Activated naive CD8-positive, alpha-beta T cell treated with anti-CD3 and anti-CD28 coated beads, Interleukin-2, amount 50 U/mL, for 24 hours (primary cell): ENCODE data around the gene PPP1R7.
A peak's percentile ranks its signal among the peaks of the same experiment; 100 is the strongest.

Experiments used
- ATAC-seq: fragments of 150-1000 bp; cut with Tn5 transposase; one replicate; pipeline ENCODE4 v1.10.0; 2021
- DNase-seq: peaks from one replicate; pipeline ENCODE4 v3.0.0; 2021
- H3K27ac Mint-ChIP-seq: one replicate; pipeline ENCODE4 v1.8.0; 2021; ENCODE audit warnings: mild to moderate bottlenecking, mixed read lengths
- H3K27me3 Mint-ChIP-seq: one replicate; pipeline ENCODE4 v1.8.0; 2021; ENCODE audit warnings: mixed read lengths
- H3K36me3 Mint-ChIP-seq: one replicate; pipeline ENCODE4 v1.8.0; 2021; ENCODE audit warnings: low read depth, mixed read lengths
- H3K4me1 Mint-ChIP-seq: one replicate; pipeline ENCODE4 v1.8.0; 2021; ENCODE audit warnings: mixed read lengths
- H3K4me3 Mint-ChIP-seq: one replicate; pipeline ENCODE4 v1.8.0; 2021; ENCODE audit warnings: mild to moderate bottlenecking, moderate library complexity, mixed read lengths
- H3K9me3 Mint-ChIP-seq: one replicate; pipeline ENCODE4 v1.8.0; 2021; ENCODE audit warnings: mixed read lengths

Gene PPP1R7

DNA sequence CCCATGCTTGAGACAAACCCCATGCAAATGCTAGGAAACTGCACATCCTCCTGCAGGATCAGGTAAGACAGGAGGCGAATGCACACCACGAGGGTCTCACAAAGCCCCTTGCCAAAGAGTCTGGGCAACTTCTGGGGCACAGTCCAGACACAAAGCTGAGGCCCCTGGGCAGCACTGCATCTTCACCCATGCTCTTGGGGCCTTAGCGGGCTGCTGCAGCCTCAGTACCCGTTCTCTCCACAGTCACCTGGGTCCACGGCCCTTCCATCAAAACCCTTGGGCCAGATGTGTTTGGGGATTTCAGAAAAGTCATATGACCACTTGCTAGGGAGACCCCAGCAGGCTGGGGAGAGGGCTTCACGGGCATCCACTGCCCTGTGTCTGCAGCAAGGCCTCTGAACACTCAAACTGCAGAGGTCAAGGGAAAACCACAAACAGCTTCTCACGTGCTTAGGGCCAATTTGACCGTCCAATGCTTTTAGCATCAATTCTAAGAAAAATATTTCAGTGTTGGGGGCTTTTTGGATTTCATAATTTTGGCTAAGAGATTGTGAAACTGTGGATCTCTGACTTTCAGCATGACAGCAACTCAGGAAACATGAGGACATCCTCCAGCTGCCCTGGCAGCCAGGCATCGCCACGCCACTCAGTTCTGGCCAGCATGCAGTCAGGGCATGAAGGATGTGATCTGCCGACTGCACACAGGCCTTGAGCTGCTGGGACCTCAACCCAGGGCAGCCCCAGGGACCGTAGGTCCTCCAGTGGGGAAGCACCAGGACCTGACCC lies 21.0 kb upstream of the PPP1R7 start:
- Mint-ChIP-seq H3K36me3 (peaks cover 18% of the 10 kb centered on the region), H3K27me3 (no peaks in the 10 kb centered on the region), H3K27ac (no peak overlapping the region), H3K4me1 (peaks cover 28% of the 10 kb centered on the region), H3K4me3 (no peak overlapping the region), H3K9me3 (no peaks in the 10 kb centered on the region)
- ATAC-seq (no peak), DNase-seq (no peak)

DNA sequence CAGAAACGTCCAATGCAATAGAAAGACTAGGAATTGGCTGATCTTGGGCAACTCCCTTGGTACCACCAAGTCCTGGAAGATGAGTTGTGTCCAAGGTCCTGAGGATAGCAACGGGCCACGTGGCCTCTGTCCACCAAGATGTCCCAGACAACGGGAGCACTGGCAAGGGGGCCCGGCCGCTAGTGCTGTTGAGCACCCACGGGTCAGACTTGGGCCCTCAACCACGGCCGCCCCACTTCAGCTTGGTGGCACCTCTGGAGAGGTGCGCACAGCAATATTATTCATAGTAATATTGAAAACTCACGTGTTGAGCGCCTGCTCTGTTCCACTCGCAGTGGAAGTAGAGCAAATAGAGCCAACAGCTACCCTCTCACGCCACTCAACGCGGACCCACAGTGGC lies 20.0 kb upstream of the PPP1R7 start:
- Mint-ChIP-seq H3K27me3 (no peaks in the 10 kb centered on the region), H3K4me3 (no peak overlapping the region), H3K4me1 (peaks cover 28% of the 10 kb centered on the region), H3K27ac (no peak overlapping the region), H3K9me3 (no peaks in the 10 kb centered on the region), H3K36me3 (peaks cover 16% of the 10 kb centered on the region)
- no peak for DNase-seq
- no peak for ATAC-seq

DNA sequence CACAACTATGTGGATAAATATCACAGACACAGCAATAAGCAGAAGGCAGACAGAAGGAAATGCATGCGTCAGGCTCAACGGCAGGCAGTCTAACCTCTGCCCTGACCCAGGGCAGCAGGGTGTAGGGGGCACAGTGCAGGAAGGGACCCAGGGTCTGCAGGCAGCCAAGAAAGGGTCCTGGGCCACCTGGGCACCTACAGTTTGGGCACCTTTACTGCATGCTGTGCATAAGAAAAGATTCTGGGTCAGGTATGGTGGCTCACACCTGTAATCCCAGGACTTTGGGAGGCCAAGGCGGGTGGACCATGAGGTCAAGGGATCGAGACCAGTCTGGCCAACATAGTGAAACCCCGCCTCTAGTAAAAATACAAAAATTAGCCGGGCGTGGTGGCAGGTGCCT lies 18.7 kb upstream of the PPP1R7 start:
- DNase-seq: no peak
- Mint-ChIP-seq H3K27ac (no peak overlapping the region), H3K4me1 (peaks cover 26% of the 10 kb centered on the region), H3K27me3 (no peaks in the 10 kb centered on the region), H3K9me3 (no peaks in the 10 kb centered on the region), H3K4me3 (no peak overlapping the region), H3K36me3 (peaks cover 21% of the 10 kb centered on the region)
- no peak for ATAC-seq

DNA sequence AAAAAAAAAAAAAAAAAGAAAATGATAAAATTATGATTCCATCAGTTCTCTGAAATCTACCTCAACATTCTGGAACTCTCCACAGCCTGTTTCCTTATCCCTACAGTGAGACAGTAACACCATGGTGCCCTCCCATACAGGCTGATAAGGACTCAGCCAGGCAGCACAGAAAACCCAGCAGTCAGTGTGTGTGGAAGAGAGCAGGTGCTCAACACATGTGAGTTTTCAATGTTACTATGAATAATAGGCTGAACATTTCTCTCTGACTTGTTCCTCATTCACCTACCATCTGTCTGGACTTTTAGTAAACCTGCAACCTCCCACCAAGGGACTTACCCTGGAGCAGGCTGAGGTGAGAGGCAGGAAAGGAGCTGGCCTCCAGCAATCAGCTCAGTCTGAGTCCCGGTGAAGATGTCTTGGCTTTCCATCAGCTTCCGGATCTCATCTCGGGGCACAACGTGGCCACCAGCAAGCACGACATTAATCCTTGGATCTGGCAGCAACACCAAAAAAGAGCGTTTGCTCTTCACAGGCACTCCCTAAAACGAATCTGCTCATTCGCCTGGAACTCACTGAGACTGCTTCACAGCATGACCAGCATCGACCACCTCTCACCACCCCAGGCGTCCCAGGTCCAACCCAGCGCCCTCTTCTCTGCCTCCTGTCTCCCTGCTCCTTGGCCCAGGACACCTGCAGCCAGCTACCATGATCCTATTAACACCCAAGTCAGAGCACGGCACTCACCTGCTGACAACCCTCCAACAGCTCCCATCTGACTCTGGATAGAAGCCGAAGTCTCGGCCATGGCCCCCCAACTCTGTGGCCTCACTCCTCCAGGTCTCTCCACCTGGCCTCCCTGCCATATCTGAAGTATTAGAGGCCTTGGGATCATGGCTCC lies 17.5 kb upstream of the PPP1R7 start:
- Mint-ChIP-seq H3K4me1 (peaks cover 19% of the 10 kb centered on the region), H3K4me3 (no peak overlapping the region), H3K9me3 (no peaks in the 10 kb centered on the region), H3K36me3 (peaks cover 23% of the 10 kb centered on the region), H3K27ac (peak overlapping the region; percentile 1), H3K27me3 (no peaks in the 10 kb centered on the region)
- DNase-seq: no peak
- no peak for ATAC-seq

DNA sequence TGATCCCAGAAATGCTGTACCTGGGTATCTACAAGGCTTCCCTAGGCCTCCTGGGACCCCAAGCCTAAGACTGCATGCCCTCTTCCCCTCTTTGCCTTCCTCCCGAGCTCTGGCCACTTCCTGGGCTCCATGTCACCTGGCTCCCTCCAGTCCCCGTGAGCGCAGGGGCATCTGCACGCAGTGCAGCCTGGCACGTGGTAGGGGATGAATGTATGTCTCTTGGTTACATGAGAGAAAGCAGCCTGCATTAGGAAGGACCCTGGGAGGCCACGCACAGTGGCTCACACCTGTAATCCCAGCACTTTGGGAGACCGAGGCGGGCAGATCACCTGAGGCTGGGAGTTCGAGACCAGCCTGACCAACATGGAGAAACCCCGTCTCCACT lies 16.8 kb upstream of the PPP1R7 start:
- peaks cover 12% of the 10 kb centered on the region for H3K4me1 Mint-ChIP-seq
- H3K36me3 Mint-ChIP-seq: peaks cover 25% of the 10 kb centered on the region
- H3K27ac Mint-ChIP-seq: no peak overlapping the region
- no peaks in the 10 kb centered on the region for H3K9me3 Mint-ChIP-seq
- H3K4me3 Mint-ChIP-seq: no peak overlapping the region
- H3K27me3 Mint-ChIP-seq: no peaks in the 10 kb centered on the region
- ATAC-seq (no peak), DNase-seq (no peak)

DNA sequence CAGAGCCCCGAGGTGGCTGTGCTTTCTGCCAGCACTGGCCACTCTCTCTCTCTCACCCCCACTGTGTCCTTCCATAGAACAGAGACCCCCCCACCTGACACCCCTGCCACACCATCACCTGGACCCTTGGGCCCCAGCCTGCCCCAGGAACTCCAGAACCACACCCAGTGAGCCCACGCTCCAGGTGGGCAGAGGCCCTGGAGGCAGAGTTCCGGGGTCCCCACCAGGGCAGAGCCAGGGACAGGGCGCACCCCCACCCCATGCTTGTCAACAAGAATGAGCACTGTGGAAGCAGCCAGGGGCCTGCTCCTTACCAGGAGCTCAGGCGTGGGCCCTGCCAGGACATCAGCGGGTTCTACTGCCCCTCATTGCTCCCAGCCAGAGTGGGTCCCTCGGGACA lies 15.6 kb upstream of the PPP1R7 start:
- Mint-ChIP-seq H3K9me3 (no peaks in the 10 kb centered on the region), H3K4me1 (peaks cover under 1% of the 10 kb centered on the region), H3K27me3 (no peaks in the 10 kb centered on the region), H3K4me3 (no peak overlapping the region), H3K36me3 (peaks cover 28% of the 10 kb centered on the region), H3K27ac (no peak overlapping the region)
- no peak for ATAC-seq
- no peak for DNase-seq

DNA sequence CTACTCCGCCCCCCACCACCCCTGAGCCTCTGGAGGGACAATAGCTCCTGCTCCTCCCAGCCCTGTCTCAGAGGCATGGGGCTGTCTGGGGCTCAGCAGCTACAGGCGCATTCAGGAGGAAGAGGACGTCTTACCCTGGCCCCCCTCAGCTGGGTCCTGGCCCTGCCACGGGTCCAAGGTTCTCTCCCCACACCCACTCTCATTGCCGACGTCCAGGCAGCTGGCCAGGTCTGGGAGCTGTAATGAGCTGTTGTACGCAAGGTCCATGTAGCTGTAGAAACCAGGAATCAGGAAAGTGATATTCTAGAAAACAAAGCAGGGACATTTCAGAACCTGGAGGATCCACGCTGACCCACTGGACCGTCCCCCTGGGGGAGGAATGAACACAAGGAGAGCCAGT lies 14.5 kb upstream of the PPP1R7 start:
- no peaks in the 10 kb centered on the region for H3K9me3 Mint-ChIP-seq
- H3K4me3 Mint-ChIP-seq: no peak overlapping the region
- H3K27ac Mint-ChIP-seq: no peak overlapping the region
- H3K27me3 Mint-ChIP-seq: no peaks in the 10 kb centered on the region
- ATAC-seq (no peak), DNase-seq (no peak)
- H3K36me3 Mint-ChIP-seq: peaks cover 25% of the 10 kb centered on the region
- no peaks in the 10 kb centered on the region for H3K4me1 Mint-ChIP-seq

DNA sequence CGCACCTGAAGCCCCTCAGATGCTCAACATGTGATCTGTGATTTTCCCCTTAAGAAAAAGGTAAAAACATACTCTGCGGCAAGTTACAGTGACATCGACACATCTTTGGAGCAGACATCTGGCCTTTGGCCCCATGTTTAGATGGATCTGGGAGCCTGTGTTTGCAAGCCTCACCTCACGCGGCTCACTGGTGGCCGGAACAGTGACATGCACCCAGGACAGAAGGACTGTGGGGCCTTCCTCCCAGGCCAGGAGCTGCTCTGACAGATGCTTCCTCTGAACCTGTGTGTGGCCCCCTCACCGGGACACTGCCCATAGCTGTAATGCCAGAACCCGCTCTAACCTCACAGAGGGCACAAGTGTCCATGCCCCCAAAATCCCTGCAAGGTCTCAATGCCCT lies 14.1 kb upstream of the PPP1R7 start:
- H3K4me1 Mint-ChIP-seq: no peaks in the 10 kb centered on the region
- no peaks in the 10 kb centered on the region for H3K9me3 Mint-ChIP-seq
- no peak for ATAC-seq
- peaks cover 24% of the 10 kb centered on the region for H3K36me3 Mint-ChIP-seq
- DNase-seq: no peak
- H3K4me3 Mint-ChIP-seq: no peak overlapping the region
- H3K27ac Mint-ChIP-seq: no peak overlapping the region
- H3K27me3 Mint-ChIP-seq: no peaks in the 10 kb centered on the region

DNA sequence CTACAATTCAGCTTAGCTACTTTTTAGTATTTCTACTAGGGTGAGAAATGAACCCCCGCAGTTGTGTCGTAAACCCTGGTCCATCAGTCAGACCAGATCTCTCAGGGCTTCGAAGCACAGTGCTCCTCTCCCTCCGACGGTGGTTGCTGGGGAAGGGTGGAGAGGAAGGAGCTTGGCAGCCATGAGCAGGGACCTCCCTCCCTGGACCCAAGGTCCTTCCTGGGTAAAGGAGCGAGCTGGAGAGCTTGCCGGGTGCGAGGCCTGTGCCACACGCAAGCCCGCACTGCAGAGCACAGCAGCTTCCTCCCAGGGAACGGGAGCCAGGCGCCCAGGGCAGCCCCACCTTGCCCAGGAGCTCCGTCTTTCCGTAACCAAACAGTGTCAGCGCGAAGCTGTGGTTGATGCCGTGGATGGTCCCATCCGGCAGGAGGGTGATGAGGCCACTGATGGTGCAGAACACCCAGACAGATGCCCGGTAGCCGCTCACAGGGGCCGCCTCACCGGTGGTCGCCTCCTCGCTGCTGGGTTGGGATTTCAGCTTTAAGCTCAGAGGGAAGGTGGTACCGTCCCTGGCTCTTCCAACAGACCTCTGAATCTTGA lies 13.5 kb upstream of the PPP1R7 start:
- DNase-seq (no peak), ATAC-seq (no peak)
- H3K4me3 Mint-ChIP-seq: no peak overlapping the region
- H3K4me1 Mint-ChIP-seq: no peaks in the 10 kb centered on the region
- peaks cover 26% of the 10 kb centered on the region for H3K36me3 Mint-ChIP-seq
- no peak overlapping the region for H3K27ac Mint-ChIP-seq
- H3K27me3 Mint-ChIP-seq: no peaks in the 10 kb centered on the region
- H3K9me3 Mint-ChIP-seq: no peaks in the 10 kb centered on the region

DNA sequence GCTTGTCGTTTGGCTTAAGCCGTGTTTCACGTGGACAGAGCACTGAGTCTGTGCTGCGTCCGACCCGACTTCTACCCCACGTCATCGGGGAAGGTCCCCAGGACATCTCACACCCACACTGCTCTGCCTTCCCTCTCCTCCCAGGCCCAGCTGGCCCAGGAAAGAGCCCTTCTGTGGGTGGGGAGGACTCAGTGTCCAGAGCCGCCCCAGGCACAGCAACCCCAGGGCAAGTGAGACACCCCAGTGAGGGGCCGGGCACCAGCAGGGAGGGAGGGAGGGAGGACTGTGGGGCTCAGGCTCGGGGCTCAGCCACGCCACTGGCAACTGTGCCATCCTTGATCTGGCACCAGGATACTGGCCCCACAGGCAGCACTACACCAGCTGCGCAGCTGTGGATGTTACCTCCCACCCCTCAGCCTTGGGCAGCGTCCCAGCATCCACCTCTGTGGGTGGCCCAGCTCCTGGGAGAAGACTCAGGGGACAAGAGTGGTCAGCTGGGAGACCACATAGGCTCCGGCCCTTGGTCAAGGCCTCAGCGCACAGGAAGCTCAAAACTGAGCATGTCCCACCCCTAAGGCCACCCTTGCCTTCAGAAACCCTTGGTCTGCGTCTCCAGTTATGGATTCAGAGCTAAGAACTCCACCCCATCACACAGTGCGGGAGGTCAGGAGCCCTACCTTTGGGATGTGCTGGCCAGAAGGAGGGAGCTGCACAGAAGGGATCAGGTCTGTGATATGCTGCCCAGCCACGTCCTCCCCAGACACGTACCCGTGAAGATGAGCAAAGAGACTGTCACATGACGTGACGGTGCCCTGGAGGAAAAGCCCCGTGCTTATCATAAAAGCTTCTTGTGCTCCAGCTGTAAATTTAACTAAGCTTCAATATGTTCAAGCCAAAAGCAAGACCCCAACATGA lies 12.7 kb upstream of the PPP1R7 start:
- H3K27me3 Mint-ChIP-seq: no peaks in the 10 kb centered on the region
- ATAC-seq (no peak), DNase-seq (no peak)
- no peaks in the 10 kb centered on the region for H3K9me3 Mint-ChIP-seq
- no peak overlapping the region for H3K4me3 Mint-ChIP-seq
- H3K27ac Mint-ChIP-seq: no peak overlapping the region
- H3K36me3 Mint-ChIP-seq: peaks cover 29% of the 10 kb centered on the region
- H3K4me1 Mint-ChIP-seq: no peaks in the 10 kb centered on the region

DNA sequence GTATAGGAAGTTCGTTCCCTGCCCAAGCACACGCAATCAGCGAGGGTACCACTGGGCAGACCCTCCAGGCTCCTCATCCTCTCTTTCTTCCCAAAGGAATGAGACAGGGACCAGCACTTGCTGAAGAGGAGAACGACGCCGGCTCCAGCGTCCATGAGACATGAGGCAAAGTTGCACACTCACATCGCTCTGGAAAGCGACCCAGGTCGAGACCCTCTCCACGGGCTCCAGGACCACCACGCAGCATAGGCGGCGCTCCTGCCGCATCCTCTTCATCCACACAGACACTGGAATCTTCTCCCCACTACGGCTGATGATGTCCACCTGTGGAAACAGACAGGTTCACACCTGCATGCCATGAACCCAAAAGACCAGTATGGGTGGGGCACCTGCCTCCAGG lies 11.8 kb upstream of the PPP1R7 start:
- Mint-ChIP-seq H3K9me3 (no peaks in the 10 kb centered on the region), H3K4me3 (no peak overlapping the region), H3K27ac (no peak overlapping the region), H3K27me3 (no peaks in the 10 kb centered on the region), H3K36me3 (peaks cover 22% of the 10 kb centered on the region), H3K4me1 (no peaks in the 10 kb centered on the region)
- DNase-seq (no peak), ATAC-seq (no peak)

DNA sequence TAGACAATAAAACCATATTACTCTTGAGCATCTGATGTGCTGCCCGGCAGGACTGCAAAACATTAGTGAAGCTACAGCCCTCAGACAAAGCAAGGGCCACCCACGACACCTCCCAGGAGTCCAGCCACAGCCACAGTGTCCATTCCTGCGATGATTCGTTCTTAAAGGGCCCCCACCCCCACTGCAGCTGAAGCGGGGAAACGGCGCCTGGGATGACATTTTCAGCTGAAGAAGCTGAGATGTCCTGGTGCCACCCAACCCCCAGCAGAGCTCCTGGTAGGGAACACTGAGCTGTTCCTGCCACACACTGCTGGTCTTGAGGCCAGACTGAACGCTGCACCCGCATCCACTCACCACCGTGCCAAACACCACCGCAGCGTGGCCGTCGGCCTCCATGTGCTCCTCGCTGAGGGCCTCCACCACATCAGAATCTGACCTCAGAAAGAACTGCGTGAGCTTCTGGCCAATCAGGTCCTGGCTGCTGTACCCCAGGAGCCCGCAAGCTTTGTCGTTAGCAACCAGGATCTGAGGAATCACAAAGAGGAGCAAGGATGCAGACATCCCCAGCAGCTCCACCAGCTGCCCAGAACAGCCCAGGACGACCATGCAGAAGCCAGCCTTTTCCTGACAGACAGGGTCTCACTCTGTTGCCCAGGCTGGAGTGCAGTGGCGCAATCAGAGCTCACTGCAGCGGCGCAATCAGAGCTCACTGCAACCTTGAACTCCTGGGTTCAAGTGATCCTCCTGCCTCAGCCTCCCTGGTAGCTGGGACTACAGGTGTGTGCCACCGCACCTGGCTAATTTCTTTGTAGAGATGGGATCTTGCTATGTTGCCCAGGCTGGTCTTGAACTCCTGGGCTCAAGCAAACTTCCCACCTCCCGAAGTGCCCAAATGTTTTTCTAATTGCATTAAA lies 10.5 kb upstream of the PPP1R7 start:
- H3K36me3 Mint-ChIP-seq: peaks cover 22% of the 10 kb centered on the region
- no peak overlapping the region for H3K27ac Mint-ChIP-seq
- H3K4me3 Mint-ChIP-seq: no peak overlapping the region

DNA sequence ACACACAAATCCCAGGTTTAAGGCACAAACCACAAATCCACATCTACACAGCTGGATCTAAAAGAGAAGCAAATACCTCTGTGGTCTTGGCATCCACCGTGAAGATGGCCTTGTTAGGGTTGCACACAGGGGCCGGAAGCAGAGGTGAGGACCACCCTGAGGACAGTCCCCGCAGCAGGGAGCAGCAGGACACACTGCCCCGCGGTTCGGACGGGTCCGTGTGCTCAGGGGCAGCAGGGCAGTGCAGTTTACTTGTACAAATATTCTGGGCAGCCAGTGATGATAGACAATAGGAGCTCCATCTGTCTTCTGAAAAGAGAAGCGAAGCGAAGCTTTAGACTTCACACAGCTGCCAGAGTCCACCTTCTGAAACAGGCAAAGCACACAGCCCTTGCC lies 9.8 kb upstream of the PPP1R7 start:
- no peaks in the 10 kb centered on the region for H3K4me1 Mint-ChIP-seq
- no peak overlapping the region for H3K4me3 Mint-ChIP-seq
- ATAC-seq: no peak
- H3K36me3 Mint-ChIP-seq: peaks cover 22% of the 10 kb centered on the region
- no peaks in the 10 kb centered on the region for H3K27me3 Mint-ChIP-seq
- DNase-seq: no peak
- no peak overlapping the region for H3K27ac Mint-ChIP-seq
- no peaks in the 10 kb centered on the region for H3K9me3 Mint-ChIP-seq

More for the DNA sequence above, 10.5 kb upstream of the PPP1R7 start:
- H3K27me3 Mint-ChIP-seq: no peaks in the 10 kb centered on the region
- no peaks in the 10 kb centered on the region for H3K4me1 Mint-ChIP-seq
- no peaks in the 10 kb centered on the region for H3K9me3 Mint-ChIP-seq
- ATAC-seq (no peak), DNase-seq (no peak)
